ENCODE results near the gene LACTBL1.
"Not testable (repeated sequence)": the region's sequence is repeated elsewhere in the genome, so short reads cannot be mapped to it uniquely, and the experiment has no call there.

LACTBL1 gene

GRCh38 chr1:23004112-23004511, 31.4 kb upstream of the LACTBL1 start:
- H3K9me3 ChIP-seq (ENCODE audit: low read length): no peaks in the 10 kb centered on the region
- H3K27me3 ChIP-seq (ENCODE audit: insufficient read depth, low read length): peaks cover 7% of the 10 kb centered on the region; the same call in 1 of the 2 replicates
- H3K79me2 ChIP-seq (ENCODE audit: insufficient read depth, low read length): no peaks in the 10 kb centered on the region
- H3K27ac ChIP-seq (ENCODE audit: low read depth, low read length, poor library complexity, severe bottlenecking): no peak overlapping the region
- H4K20me1 ChIP-seq (ENCODE audit: insufficient read depth, low read length): no peaks in the 10 kb centered on the region
- no peak overlapping the region for H3K4me3 ChIP-seq (ENCODE audit: low read depth, low read length, poor library complexity, severe bottlenecking)
- no peak overlapping the region for H2AFZ ChIP-seq (ENCODE audit: low read length)
- no peaks in the 10 kb centered on the region for H3K9me2 ChIP-seq (ENCODE audit: low read depth, low read length)
- TF ChIP-seq CTCF (IDR thresholded peaks at IDR 0.05; ENCODE audit: low read length): no peak
- no peak for TF ChIP-seq EZH2 (IDR thresholded peaks at IDR 0.05; ENCODE audit: borderline replicate concordance, low read length)
- H3K9ac ChIP-seq (ENCODE audit: low read length): no peak overlapping the region
- no peaks in the 10 kb centered on the region for H3K36me3 ChIP-seq (ENCODE audit: insufficient read depth, low read length)
- H3K4me1 ChIP-seq (ENCODE audit: insufficient read depth, low read length, severe bottlenecking): no peaks in the 10 kb centered on the region
- H3F3A ChIP-seq (ENCODE audit: insufficient read depth, low read length): no peaks in the 10 kb centered on the region
- H3K4me2 ChIP-seq (ENCODE audit: low read length): no peak overlapping the region

GRCh38 chr1:23002218-23002617, 29.6 kb upstream of the LACTBL1 start:
- H3K4me2 ChIP-seq (ENCODE audit: low read length); H2AFZ ChIP-seq (ENCODE audit: low read length); H3K9ac ChIP-seq (ENCODE audit: low read length); H3K36me3 ChIP-seq (ENCODE audit: insufficient read depth, low read length); H3K4me3 ChIP-seq (ENCODE audit: low read depth, low read length, poor library complexity, severe bottlenecking); H3K4me1 ChIP-seq (ENCODE audit: insufficient read depth, low read length, severe bottlenecking); H4K20me1 ChIP-seq (ENCODE audit: insufficient read depth, low read length); H3K27ac ChIP-seq (ENCODE audit: low read depth, low read length, poor library complexity, severe bottlenecking); H3K27me3 ChIP-seq (ENCODE audit: insufficient read depth, low read length); H3K9me2 ChIP-seq (ENCODE audit: low read depth, low read length); H3K9me3 ChIP-seq (ENCODE audit: low read length); H3F3A ChIP-seq (ENCODE audit: insufficient read depth, low read length); H3K79me2 ChIP-seq (ENCODE audit: insufficient read depth, low read length): not testable (repeated sequence)

GRCh38 chr1:23000133-23000532, 27.5 kb upstream of the LACTBL1 start:
- not testable (repeated sequence) for H3F3A ChIP-seq (ENCODE audit: insufficient read depth, low read length); H3K36me3 ChIP-seq (ENCODE audit: insufficient read depth, low read length); H3K4me2 ChIP-seq (ENCODE audit: low read length); H3K4me1 ChIP-seq (ENCODE audit: insufficient read depth, low read length, severe bottlenecking); H3K9me2 ChIP-seq (ENCODE audit: low read depth, low read length); H3K27me3 ChIP-seq (ENCODE audit: insufficient read depth, low read length); H3K9ac ChIP-seq (ENCODE audit: low read length); H3K4me3 ChIP-seq (ENCODE audit: low read depth, low read length, poor library complexity, severe bottlenecking); H2AFZ ChIP-seq (ENCODE audit: low read length); H4K20me1 ChIP-seq (ENCODE audit: insufficient read depth, low read length); H3K79me2 ChIP-seq (ENCODE audit: insufficient read depth, low read length); H3K27ac ChIP-seq (ENCODE audit: low read depth, low read length, poor library complexity, severe bottlenecking); H3K9me3 ChIP-seq (ENCODE audit: low read length)

- H3F3A ChIP-seq (ENCODE audit: insufficient read depth, low read length); H2AFZ ChIP-seq (ENCODE audit: low read length); H3K27ac ChIP-seq (ENCODE audit: low read depth, low read length, poor library complexity, severe bottlenecking); H4K20me1 ChIP-seq (ENCODE audit: insufficient read depth, low read length); H3K36me3 ChIP-seq (ENCODE audit: insufficient read depth, low read length); H3K4me3 ChIP-seq (ENCODE audit: low read depth, low read length, poor library complexity, severe bottlenecking); H3K4me2 ChIP-seq (ENCODE audit: low read length); H3K9me2 ChIP-seq (ENCODE audit: low read depth, low read length); H3K27me3 ChIP-seq (ENCODE audit: insufficient read depth, low read length); H3K9ac ChIP-seq (ENCODE audit: low read length); H3K4me1 ChIP-seq (ENCODE audit: insufficient read depth, low read length, severe bottlenecking); H3K79me2 ChIP-seq (ENCODE audit: insufficient read depth, low read length): not testable (repeated sequence)
- H3K9me3 ChIP-seq (ENCODE audit: low read length): peaks cover 13% of the 10 kb centered on the region
Observed at GRCh38 chr1:22997528-22997927, 24.9 kb upstream of the LACTBL1 start.

GRCh38 chr1:22995774-22996173, 23.1 kb upstream of the LACTBL1 start:
- Histone ChIP-seq H3K36me3 (ENCODE audit: insufficient read depth, low read length) (no peaks in the 10 kb centered on the region; the same call in 1 of the 2 replicates), H3K9me3 (ENCODE audit: low read length) (peaks cover 13% of the 10 kb centered on the region), H3F3A (ENCODE audit: insufficient read depth, low read length) (no peaks in the 10 kb centered on the region), H3K9me2 (ENCODE audit: low read depth, low read length) (no peaks in the 10 kb centered on the region), H3K27me3 (ENCODE audit: insufficient read depth, low read length) (no peaks in the 10 kb centered on the region), H4K20me1 (ENCODE audit: insufficient read depth, low read length) (no peaks in the 10 kb centered on the region), H3K4me3 (ENCODE audit: low read depth, low read length, poor library complexity, severe bottlenecking) (no peak overlapping the region), H2AFZ (ENCODE audit: low read length) (no peak overlapping the region), H3K4me1 (ENCODE audit: insufficient read depth, low read length, severe bottlenecking) (no peaks in the 10 kb centered on the region), H3K4me2 (ENCODE audit: low read length) (no peak overlapping the region), H3K9ac (ENCODE audit: low read length) (no peak overlapping the region), H3K79me2 (ENCODE audit: insufficient read depth, low read length) (no peaks in the 10 kb centered on the region), H3K27ac (ENCODE audit: low read depth, low read length, poor library complexity, severe bottlenecking) (no peak overlapping the region)
- no peak for TF ChIP-seq EZH2 (IDR thresholded peaks at IDR 0.05; ENCODE audit: borderline replicate concordance, low read length)

GRCh38 chr1:22993220-22993795, 20.6 kb upstream of the LACTBL1 start:
- not testable (repeated sequence) for H3K36me3 ChIP-seq (ENCODE audit: insufficient read depth, low read length); H3K4me3 ChIP-seq (ENCODE audit: low read depth, low read length, poor library complexity, severe bottlenecking); H3K27me3 ChIP-seq (ENCODE audit: insufficient read depth, low read length); H2AFZ ChIP-seq (ENCODE audit: low read length); H3K9me2 ChIP-seq (ENCODE audit: low read depth, low read length); H3K4me1 ChIP-seq (ENCODE audit: insufficient read depth, low read length, severe bottlenecking); H3K9ac ChIP-seq (ENCODE audit: low read length); H3K4me2 ChIP-seq (ENCODE audit: low read length); H3K79me2 ChIP-seq (ENCODE audit: insufficient read depth, low read length); H3F3A ChIP-seq (ENCODE audit: insufficient read depth, low read length); H3K27ac ChIP-seq (ENCODE audit: low read depth, low read length, poor library complexity, severe bottlenecking); H4K20me1 ChIP-seq (ENCODE audit: insufficient read depth, low read length)
- H3K9me3 ChIP-seq (ENCODE audit: low read length): peaks cover 13% of the 10 kb centered on the region

GRCh38 chr1:22992384-22992783, 19.7 kb upstream of the LACTBL1 start:
- H3K4me2 ChIP-seq (ENCODE audit: low read length); H3K27me3 ChIP-seq (ENCODE audit: insufficient read depth, low read length); H3K36me3 ChIP-seq (ENCODE audit: insufficient read depth, low read length); H3K79me2 ChIP-seq (ENCODE audit: insufficient read depth, low read length); H3K9me2 ChIP-seq (ENCODE audit: low read depth, low read length); H3K27ac ChIP-seq (ENCODE audit: low read depth, low read length, poor library complexity, severe bottlenecking); H4K20me1 ChIP-seq (ENCODE audit: insufficient read depth, low read length); H3K4me1 ChIP-seq (ENCODE audit: insufficient read depth, low read length, severe bottlenecking); H3F3A ChIP-seq (ENCODE audit: insufficient read depth, low read length); H3K9ac ChIP-seq (ENCODE audit: low read length); H2AFZ ChIP-seq (ENCODE audit: low read length); H3K4me3 ChIP-seq (ENCODE audit: low read depth, low read length, poor library complexity, severe bottlenecking): not testable (repeated sequence)
- H3K9me3 ChIP-seq (ENCODE audit: low read length): peaks cover 13% of the 10 kb centered on the region

Data from OCI-LY1 (cell line).